ENCODE measurements around the gene FTO.

FTO gene

GRCh38 chr16:54110016-54110981 is 406.3 kb downstream of the FTO start:
- no peaks in the 10 kb centered on the region for H3K27me3 ChIP-seq (ENCODE audit: control insufficient read depth, insufficient read depth, low read length)
- no peak overlapping the region for H3K9ac ChIP-seq (ENCODE audit: low read length)
- H3K36me3 ChIP-seq (ENCODE audit: control insufficient read depth, insufficient read depth, low read length), result no peaks in the 10 kb centered on the region
- no peaks in the 10 kb centered on the region for H3K4me1 ChIP-seq (ENCODE audit: control insufficient read depth, insufficient read depth, low read length)
- no peaks in the 10 kb centered on the region for H3K9me3 ChIP-seq (ENCODE audit: control insufficient read depth, insufficient read depth, low read depth, low read length)
- H3K4me3 ChIP-seq (ENCODE audit: low read depth, low read length), result no peak overlapping the region
- H3K27ac ChIP-seq (ENCODE audit: low read depth, low read length), result no peak overlapping the region

- Histone ChIP-seq H3K27me3 (ENCODE audit: control insufficient read depth, insufficient read depth, low read length) (no peaks in the 10 kb centered on the region), H3K9me3 (ENCODE audit: control insufficient read depth, insufficient read depth, low read depth, low read length) (no peaks in the 10 kb centered on the region), H3K9ac (ENCODE audit: low read length) (no peak overlapping the region), H3K27ac (ENCODE audit: low read depth, low read length) (no peak overlapping the region), H3K36me3 (ENCODE audit: control insufficient read depth, insufficient read depth, low read length) (no peaks in the 10 kb centered on the region), H3K4me1 (ENCODE audit: control insufficient read depth, insufficient read depth, low read length) (no peaks in the 10 kb centered on the region), H3K4me3 (ENCODE audit: low read depth, low read length) (no peak overlapping the region)
Observed at GRCh38 chr16:54112451-54113206, 408.7 kb downstream of the FTO start.

- no peaks in the 10 kb centered on the region for H3K9me3 ChIP-seq (ENCODE audit: control insufficient read depth, insufficient read depth, low read depth, low read length)
- no peak overlapping the region for H3K9ac ChIP-seq (ENCODE audit: low read length)
- no peaks in the 10 kb centered on the region for H3K36me3 ChIP-seq (ENCODE audit: control insufficient read depth, insufficient read depth, low read length)
- H3K4me3 ChIP-seq (ENCODE audit: low read depth, low read length), result no peak overlapping the region
- H3K27me3 ChIP-seq (ENCODE audit: control insufficient read depth, insufficient read depth, low read length), result no peaks in the 10 kb centered on the region
- H3K4me1 ChIP-seq (ENCODE audit: control insufficient read depth, insufficient read depth, low read length), result peaks cover 4% of the 10 kb centered on the region
- H3K27ac ChIP-seq (ENCODE audit: low read depth, low read length), result no peak overlapping the region
Observed at GRCh38 chr16:54115558-54115957, 411.6 kb downstream of the FTO start.

- no peaks in the 10 kb centered on the region for H3K36me3 ChIP-seq (ENCODE audit: control insufficient read depth, insufficient read depth, low read length)
- no peak overlapping the region for H3K4me3 ChIP-seq (ENCODE audit: low read depth, low read length)
- no peaks in the 10 kb centered on the region for H3K9me3 ChIP-seq (ENCODE audit: control insufficient read depth, insufficient read depth, low read depth, low read length)
- H3K4me1 ChIP-seq (ENCODE audit: control insufficient read depth, insufficient read depth, low read length), result peaks cover 4% of the 10 kb centered on the region
- H3K27ac ChIP-seq (ENCODE audit: low read depth, low read length), result no peak overlapping the region
- H3K27me3 ChIP-seq (ENCODE audit: control insufficient read depth, insufficient read depth, low read length), result no peaks in the 10 kb centered on the region
- H3K9ac ChIP-seq (ENCODE audit: low read length), result no peak overlapping the region
Observed at GRCh38 chr16:54116124-54116655, 412.2 kb downstream of the FTO start.

GRCh38 chr16:54118846-54119245 is 414.9 kb downstream of the FTO start:
- Histone ChIP-seq H3K27ac (ENCODE audit: low read depth, low read length) (no peak overlapping the region), H3K27me3 (ENCODE audit: control insufficient read depth, insufficient read depth, low read length) (no peaks in the 10 kb centered on the region), H3K4me3 (ENCODE audit: low read depth, low read length) (no peak overlapping the region), H3K4me1 (ENCODE audit: control insufficient read depth, insufficient read depth, low read length) (peaks cover 4% of the 10 kb centered on the region), H3K36me3 (ENCODE audit: control insufficient read depth, insufficient read depth, low read length) (no peaks in the 10 kb centered on the region), H3K9me3 (ENCODE audit: control insufficient read depth, insufficient read depth, low read depth, low read length) (no peaks in the 10 kb centered on the region), H3K9ac (ENCODE audit: low read length) (no peak overlapping the region)

GRCh38 chr16:54120846-54121480 is 417.0 kb downstream of the FTO start:
- no peaks in the 10 kb centered on the region for H3K9me3 ChIP-seq (ENCODE audit: control insufficient read depth, insufficient read depth, low read depth, low read length)
- H3K9ac ChIP-seq (ENCODE audit: low read length), result no peak overlapping the region
- H3K36me3 ChIP-seq (ENCODE audit: control insufficient read depth, insufficient read depth, low read length), result no peaks in the 10 kb centered on the region
- no peaks in the 10 kb centered on the region for H3K27me3 ChIP-seq (ENCODE audit: control insufficient read depth, insufficient read depth, low read length)
- peaks cover 4% of the 10 kb centered on the region for H3K4me1 ChIP-seq (ENCODE audit: control insufficient read depth, insufficient read depth, low read length)
- H3K4me3 ChIP-seq (ENCODE audit: low read depth, low read length), result no peak overlapping the region
- H3K27ac ChIP-seq (ENCODE audit: low read depth, low read length), result no peak overlapping the region

DNA sequence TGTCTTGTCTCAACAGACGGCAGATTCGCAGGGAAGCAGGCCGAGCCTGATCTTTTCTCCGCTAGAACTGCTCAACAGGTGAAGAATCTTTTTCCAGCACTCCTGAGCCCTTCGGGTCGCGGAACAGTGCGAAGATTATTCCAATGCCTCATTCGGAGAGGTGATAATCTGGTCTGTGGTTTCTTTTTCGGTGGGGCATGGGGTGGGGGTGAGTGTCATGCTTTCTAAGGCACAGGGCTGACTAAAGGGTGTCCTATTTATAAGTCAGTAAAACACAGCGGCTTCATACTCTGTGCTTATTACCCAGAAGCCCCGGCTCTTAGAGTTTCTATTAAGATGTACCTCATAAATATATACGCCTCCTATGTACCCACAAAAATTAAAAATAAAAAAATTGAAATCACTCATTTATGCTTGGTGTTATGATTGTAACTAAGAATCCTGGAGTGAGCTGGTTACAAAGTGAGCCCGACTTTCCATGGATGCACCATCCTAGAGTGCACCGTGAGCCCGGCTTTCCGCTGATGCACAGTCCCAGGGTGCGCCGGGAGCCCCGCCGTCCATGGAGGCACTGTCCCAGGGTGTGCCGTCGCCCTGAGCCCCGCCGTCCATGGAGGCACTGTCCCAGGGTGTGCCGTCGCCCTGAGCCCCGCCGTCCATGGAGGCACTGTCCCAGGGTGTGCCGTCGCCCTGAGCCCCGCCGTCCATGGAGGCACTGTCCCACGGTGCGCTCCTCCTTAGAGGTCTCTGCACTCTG is 417.8 kb downstream of the FTO start:
- Histone ChIP-seq H3K4me1 (ENCODE audit: control insufficient read depth, insufficient read depth, low read length) (peaks cover 6% of the 10 kb centered on the region), H3K9ac (ENCODE audit: low read length) (no peak overlapping the region), H3K27ac (ENCODE audit: low read depth, low read length) (no peak overlapping the region), H3K27me3 (ENCODE audit: control insufficient read depth, insufficient read depth, low read length) (no peaks in the 10 kb centered on the region), H3K9me3 (ENCODE audit: control insufficient read depth, insufficient read depth, low read depth, low read length) (no peaks in the 10 kb centered on the region), H3K4me3 (ENCODE audit: low read depth, low read length) (no peak overlapping the region), H3K36me3 (ENCODE audit: control insufficient read depth, insufficient read depth, low read length) (no peaks in the 10 kb centered on the region)

GRCh38 chr16:54123766-54124165 is 419.8 kb downstream of the FTO start:
- Histone ChIP-seq H3K4me1 (ENCODE audit: control insufficient read depth, insufficient read depth, low read length) (0 out of 2 replicates have a peak, but pooled peaks cover 3% of the 10 kb centered on the region), H3K36me3 (ENCODE audit: control insufficient read depth, insufficient read depth, low read length) (no peaks in the 10 kb centered on the region), H3K27me3 (ENCODE audit: control insufficient read depth, insufficient read depth, low read length) (no peaks in the 10 kb centered on the region), H3K9ac (ENCODE audit: low read length) (no peak overlapping the region), H3K4me3 (ENCODE audit: low read depth, low read length) (no peak overlapping the region), H3K27ac (ENCODE audit: low read depth, low read length) (no peak overlapping the region), H3K9me3 (ENCODE audit: control insufficient read depth, insufficient read depth, low read depth, low read length) (no peaks in the 10 kb centered on the region)

DNA sequence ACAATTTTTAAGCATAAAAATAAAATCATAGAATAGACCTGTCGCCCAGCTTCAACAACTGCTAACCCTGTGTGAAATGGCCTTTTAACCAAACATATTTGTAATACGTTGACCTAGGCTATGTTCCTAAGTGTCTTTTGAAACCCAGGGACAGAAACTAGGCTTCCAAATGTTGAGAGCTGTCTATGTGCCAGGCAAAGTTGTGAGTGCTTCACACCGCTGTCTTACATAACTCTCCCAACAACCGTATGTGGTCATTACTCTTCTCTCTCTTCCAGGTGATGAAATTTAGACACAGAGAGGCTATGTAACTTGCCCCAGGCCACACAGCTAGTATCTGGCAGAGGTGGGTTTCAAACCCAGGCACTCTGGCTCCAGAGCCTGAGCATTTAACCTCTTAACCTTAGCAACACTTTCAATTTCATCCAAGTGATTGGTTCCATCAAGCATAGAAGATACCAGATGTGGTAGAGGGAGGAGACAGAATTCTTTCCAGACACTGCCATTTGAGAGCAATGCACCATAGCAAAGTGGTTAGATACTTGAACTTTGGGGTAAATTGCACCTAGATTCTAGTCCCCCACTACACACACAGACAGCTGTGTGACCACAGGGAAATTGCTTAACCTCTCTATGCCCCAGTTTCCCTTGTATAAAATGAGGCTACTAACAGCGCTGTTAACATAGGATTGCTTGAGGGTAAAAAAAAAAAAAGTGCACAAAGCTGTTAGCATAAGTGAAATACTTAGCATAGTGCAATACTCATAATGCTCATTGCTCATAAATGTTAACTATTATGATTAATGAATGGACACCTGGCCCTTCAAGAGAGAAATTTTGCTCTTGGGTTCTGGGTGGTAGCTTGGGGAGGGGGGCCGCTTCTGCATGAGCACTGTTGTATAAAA is 422.0 kb downstream of the FTO start:
- H3K9me3 ChIP-seq (ENCODE audit: control insufficient read depth, insufficient read depth, low read depth, low read length), result no peaks in the 10 kb centered on the region

More for the DNA sequence above, 422.0 kb downstream of the FTO start:
- H3K27ac ChIP-seq (ENCODE audit: low read depth, low read length), result no peak overlapping the region
- no peaks in the 10 kb centered on the region for H3K36me3 ChIP-seq (ENCODE audit: control insufficient read depth, insufficient read depth, low read length)
- no peak overlapping the region for H3K9ac ChIP-seq (ENCODE audit: low read length)
- H3K27me3 ChIP-seq (ENCODE audit: control insufficient read depth, insufficient read depth, low read length), result no peaks in the 10 kb centered on the region
- H3K4me1 ChIP-seq (ENCODE audit: control insufficient read depth, insufficient read depth, low read length), result 0 out of 2 replicates have a peak, but pooled peaks cover 3% of the 10 kb centered on the region
- no peak overlapping the region for H3K4me3 ChIP-seq (ENCODE audit: low read depth, low read length)

Measured in HUES6 (cell line).